ENCODE data around the gene AZIN2.
"Not testable (repeated sequence)": the region's sequence is repeated elsewhere in the genome, so short reads cannot be mapped to it uniquely, and the experiment has no call there.

The AZIN2 gene

DNA sequence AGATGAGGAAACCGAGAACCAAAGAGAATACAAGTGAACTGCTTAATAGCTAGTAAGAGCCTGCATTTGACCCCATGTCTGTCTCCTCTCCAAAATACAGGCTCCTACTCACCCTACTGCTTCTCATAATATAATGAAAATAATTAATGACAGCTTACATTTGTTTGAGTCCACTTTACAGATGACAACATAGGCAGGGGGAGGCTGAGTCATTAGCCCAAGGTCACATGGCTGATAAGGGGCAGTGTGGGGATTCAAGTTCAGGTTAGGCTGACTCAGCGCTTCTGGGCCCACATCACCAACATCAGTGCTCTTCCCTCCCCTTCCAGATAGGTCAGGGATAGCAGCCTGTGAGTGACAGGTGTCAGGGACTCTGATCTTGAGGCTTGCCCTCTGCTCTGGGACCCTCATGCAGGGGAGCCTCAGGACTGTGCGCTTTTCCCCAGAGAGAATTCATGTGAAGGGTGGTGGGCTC lies 16.2 kb downstream of the AZIN2 start:
- H3K4me3 ChIP-seq: no peak overlapping the region
- H3K27ac ChIP-seq: no peak overlapping the region
- peaks cover 0 to 8% (median 0%) of the 10 kb centered on the region in 3 donors for H3K36me3 ChIP-seq
- no peak for DNase-seq
- no peaks in the 10 kb centered on the region for H3K9me3 ChIP-seq
- H3K4me1 ChIP-seq: peaks cover 0 to 11% (median 0%) of the 10 kb centered on the region in 4 donors
- H3K27me3 ChIP-seq: no peaks in the 10 kb centered on the region
- intact Hi-C loops (cut with DNase I; ENCODE audit: low total_unique reads): loop anchor here (10.0 kb wide), 1 partner anchor 518 kb away; no protein-coding TSS in a partner anchor
- TF ChIP-seq, protein P1, sequence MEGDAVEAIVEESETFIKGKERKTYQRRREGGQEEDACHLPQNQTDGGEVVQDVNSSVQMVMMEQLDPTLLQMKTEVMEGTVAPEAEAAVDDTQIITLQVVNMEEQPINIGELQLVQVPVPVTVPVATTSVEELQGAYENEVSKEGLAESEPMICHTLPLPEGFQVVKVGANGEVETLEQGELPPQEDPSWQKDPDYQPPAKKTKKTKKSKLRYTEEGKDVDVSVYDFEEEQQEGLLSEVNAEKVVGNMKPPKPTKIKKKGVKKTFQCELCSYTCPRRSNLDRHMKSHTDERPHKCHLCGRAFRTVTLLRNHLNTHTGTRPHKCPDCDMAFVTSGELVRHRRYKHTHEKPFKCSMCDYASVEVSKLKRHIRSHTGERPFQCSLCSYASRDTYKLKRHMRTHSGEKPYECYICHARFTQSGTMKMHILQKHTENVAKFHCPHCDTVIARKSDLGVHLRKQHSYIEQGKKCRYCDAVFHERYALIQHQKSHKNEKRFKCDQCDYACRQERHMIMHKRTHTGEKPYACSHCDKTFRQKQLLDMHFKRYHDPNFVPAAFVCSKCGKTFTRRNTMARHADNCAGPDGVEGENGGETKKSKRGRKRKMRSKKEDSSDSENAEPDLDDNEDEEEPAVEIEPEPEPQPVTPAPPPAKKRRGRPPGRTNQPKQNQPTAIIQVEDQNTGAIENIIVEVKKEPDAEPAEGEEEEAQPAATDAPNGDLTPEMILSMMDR (IDR thresholded peaks at IDR 0.05): no peak

DNA sequence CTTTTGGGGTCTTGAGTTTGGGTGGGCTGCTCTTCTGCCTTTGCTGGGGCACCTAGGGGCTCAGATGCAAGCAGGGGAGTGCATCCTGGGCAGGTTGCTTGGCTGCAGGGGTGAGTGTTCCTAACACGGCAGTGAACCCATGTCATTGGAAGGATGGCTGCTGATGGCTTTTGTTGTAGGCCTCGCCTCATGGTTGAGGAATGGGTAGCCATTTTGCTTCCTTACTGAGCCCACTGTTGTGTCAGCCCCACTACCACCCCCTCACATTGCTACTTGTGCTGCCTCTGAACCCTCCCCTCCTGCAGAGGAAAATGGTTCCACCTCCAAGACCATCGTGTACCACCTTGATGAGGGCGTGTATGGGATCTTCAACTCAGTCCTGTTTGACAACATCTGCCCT lies 16.8 kb downstream of the AZIN2 start:
- intact Hi-C loops (cut with DNase I; ENCODE audit: low total_unique reads): loop anchor here (10.0 kb wide), 1 partner anchor 517 kb away; no protein-coding TSS in a partner anchor
- no peak overlapping the region for H3K4me3 ChIP-seq
- peaks cover 0 to 11% (median 0%) of the 10 kb centered on the region in 4 donors for H3K4me1 ChIP-seq
- H3K27me3 ChIP-seq: no peaks in the 10 kb centered on the region
- peaks cover 0 to 14% (median 0%) of the 10 kb centered on the region in 3 donors for H3K36me3 ChIP-seq
- no peak overlapping the region for H3K27ac ChIP-seq
- TF ChIP-seq, protein P1 (IDR thresholded peaks at IDR 0.05): no peak
- DNase-seq: no peak
- no peaks in the 10 kb centered on the region for H3K9me3 ChIP-seq

DNA sequence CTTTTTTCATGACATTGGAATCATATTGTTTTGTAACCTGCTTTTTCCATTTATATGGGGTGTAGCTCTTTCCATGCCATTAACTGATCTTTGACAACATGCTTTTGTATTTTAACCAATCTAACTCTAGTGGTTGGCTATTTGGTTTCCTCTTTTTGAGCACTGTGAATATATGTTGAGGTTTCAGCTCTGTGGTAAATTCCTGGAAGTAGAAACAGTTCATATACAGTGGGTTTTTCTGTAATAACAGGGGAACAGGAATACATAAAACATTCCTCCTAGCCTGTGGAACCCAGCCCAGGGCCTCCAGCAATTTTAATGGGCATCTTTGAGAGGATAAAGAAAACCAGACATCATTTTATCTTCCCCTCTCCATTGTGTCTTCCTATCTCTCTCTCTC lies 17.4 kb downstream of the AZIN2 start:
- TF ChIP-seq, protein P1 (IDR thresholded peaks at IDR 0.05): no peak
- Histone ChIP-seq H3K4me3 (no peak overlapping the region), H3K36me3 (peaks cover 0 to 20% (median 0%) of the 10 kb centered on the region in 3 donors), H3K9me3 (no peaks in the 10 kb centered on the region), H3K27me3 (no peaks in the 10 kb centered on the region), H3K27ac (no peak overlapping the region), H3K4me1 (peaks cover 0 to 11% (median 0%) of the 10 kb centered on the region in 4 donors)
- no peak for DNase-seq
- intact Hi-C loops (cut with DNase I; ENCODE audit: low total_unique reads): loop anchor here (10.0 kb wide), 1 partner anchor 516 kb away; no protein-coding TSS in a partner anchor

DNA sequence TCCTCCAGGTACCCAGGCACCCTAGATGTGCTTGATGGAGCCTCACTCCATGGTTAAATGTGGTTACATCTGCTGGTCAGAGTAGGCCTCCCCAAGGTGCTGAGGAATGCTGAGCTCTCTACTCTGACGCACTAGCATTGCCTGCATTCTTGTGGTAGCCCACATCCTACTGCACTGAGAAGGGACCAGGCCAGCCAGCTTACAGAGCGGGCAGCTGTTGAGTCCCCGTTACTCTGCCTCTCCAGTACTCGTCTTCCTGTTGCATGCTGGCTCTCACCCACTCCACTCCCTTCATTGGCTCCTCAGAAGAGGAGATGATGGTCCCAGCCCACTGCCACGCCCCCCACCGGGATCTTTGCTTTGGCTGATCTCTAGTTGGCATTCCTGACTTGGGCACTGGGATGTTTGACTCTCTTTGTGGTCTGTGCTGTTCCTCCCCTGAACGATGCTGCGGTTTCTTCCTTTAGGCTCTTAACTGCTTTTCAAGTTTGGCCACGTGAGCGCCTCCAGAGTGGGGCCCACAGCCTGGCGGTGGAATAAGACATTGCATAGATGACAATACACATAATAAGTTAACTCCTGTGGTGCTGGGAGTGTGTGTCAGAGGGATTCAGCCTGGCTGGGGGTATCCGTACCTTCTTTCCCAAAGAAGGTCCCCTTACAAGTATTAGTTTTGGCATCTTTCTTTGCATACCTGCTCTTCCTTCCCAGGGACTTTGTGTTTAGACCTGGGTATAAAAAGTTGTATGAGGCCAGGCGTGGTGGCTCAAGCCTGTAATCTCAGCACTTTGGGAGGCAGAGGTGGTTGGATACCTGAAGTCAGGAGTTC lies 18.6 kb downstream of the AZIN2 start:
- no peak overlapping the region for H3K4me3 ChIP-seq
- H3K36me3 ChIP-seq: peaks cover 0 to 22% (median 0%) of the 10 kb centered on the region in 3 donors
- H3K27me3 ChIP-seq: no peaks in the 10 kb centered on the region
- H3K4me1 ChIP-seq: peaks cover 0 to 11% (median 0%) of the 10 kb centered on the region in 4 donors
- TF ChIP-seq, protein P1 (IDR thresholded peaks at IDR 0.05): peak; percentile 14 to 18
- peak overlapping the region; percentile 22 to 24 for H3K27ac ChIP-seq
- no peaks in the 10 kb centered on the region for H3K9me3 ChIP-seq
- DNase-seq: peak in 1 of 2 donors; percentile 28
- intact Hi-C loops (cut with DNase I; ENCODE audit: low total_unique reads): loop anchor here (10.0 kb wide), 1 partner anchor 515 kb away; no protein-coding TSS in a partner anchor

DNA sequence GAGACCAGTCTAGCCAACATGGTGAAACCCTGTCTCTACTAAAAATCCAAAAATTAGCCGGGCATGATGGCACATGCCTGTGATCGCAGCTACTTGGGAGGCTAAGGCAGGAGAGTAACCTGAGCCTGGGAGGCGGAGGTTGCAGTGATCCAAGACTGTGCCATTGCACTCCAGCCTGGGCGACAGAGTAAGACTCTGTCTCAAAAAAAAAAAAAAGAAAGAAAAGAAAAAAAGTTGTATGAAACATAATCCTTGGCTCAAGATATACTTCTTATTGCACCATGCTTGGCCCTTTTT lies 19.1 kb downstream of the AZIN2 start:
- peaks cover 0 to 22% (median 0%) of the 10 kb centered on the region in 3 donors for H3K36me3 ChIP-seq
- H3K27ac ChIP-seq: peak overlapping the region in 1 of 2 donors; percentile 22

DNA sequence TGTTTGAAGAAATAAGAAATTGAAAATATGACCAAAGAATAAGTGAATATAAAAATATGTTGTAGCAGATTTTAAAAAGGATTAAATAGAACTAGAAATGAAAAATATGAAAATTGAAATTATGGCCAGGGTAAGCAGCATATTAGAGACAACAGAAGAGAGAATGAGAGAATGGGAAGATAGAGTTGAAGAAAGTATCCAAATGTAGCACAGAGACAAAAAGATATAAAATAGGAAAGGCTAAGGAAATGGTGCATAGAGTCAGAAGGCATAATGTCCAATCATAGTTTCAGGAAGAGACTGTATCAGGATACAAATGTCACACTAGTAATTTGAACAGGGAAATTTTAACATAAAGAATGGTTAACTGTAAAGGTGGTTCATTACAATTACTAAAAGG lies 29.5 kb downstream of the AZIN2 start:
- intact Hi-C loops (cut with DNase I; ENCODE audit: low total_unique reads): no loop called here
- Histone ChIP-seq H3K36me3 (no peaks in the 10 kb centered on the region), H3K27ac (no peak overlapping the region), H3K27me3 (no peaks in the 10 kb centered on the region), H3K4me1 (no peaks in the 10 kb centered on the region), H3K9me3 (no peaks in the 10 kb centered on the region), H3K4me3 (no peak overlapping the region)
- TF ChIP-seq, protein P1 (IDR thresholded peaks at IDR 0.05): no peak
- DNase-seq: no peak

More for the DNA sequence above, 19.1 kb downstream of the AZIN2 start:
- intact Hi-C loops (cut with DNase I; ENCODE audit: low total_unique reads); DNase-seq; H3K4me3 ChIP-seq; H3K27me3 ChIP-seq; H3K9me3 ChIP-seq: not testable (repeated sequence)
- peaks cover 0 to 11% (median 0%) of the 10 kb centered on the region in 4 donors for H3K4me1 ChIP-seq

All from tibial artery (tissue), 4 donors.